Measurements from ENCODE around the gene CLASRP. TPM values are rescaled to one million over a fixed set of nuclear protein-coding genes. Genes with fewer than 3 reads are reported as not detected.
"Not testable (repeated sequence)": the region's sequence is repeated elsewhere in the genome, so short reads cannot be mapped to it uniquely, and the experiment has no call there.

The CLASRP gene
- total and polyA plus RNA-seq, 9 donors = 22.8 to 56.2 (median 44.7) TPM

DNA sequence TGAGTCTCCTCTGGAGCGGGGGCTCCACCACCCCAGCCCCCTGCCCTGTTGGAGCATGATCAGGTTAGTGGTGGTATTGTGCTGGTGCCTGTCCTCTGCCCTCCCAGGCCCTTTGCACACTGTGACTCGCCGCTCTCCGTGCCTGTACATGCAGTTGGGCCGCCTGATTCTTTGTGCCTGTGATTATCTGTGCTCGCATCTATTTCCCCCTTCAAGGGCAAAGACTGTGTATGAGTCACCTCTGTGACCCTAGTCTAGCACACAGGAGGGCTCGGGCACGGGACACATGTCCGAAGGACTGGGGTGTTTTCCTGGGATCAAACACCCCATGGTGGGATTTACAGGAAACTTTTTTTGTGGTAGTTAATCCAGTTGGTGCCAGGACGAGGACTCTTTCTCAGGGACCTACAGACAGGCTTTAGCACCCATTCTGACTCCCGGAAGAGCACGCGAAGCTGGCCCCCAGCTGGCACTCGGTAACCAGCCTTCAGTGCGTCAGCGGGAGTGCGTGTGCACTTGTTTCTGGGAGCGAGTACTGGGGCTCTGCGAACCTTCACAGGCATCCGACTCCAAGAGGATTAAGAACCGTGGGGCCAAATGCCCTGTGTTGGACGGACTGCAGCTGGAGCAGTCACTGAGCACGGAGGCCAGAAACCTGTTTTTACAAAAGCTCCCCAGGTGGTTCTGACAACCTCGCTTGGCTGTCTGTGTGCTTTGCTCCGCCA is 60.8 kb downstream of the CLASRP start:
- peak; percentile 48 for DNase-seq
- no peaks in the 10 kb centered on the region for H3K9me3 ChIP-seq (replicated peaks; ENCODE audit: control insufficient read depth, low read depth, low read length)
- H3K27me3 ChIP-seq (ENCODE audit: control insufficient read depth, insufficient read depth, low read length) = no peaks in the 10 kb centered on the region
- WGBS (ENCODE audit: insufficient coverage) = 65% methylated on average over 21 of the region's 25 CpGs
- H3K4me1 ChIP-seq (ENCODE audit: control insufficient read depth, insufficient read depth, low read length) = peaks cover 79% of the 10 kb centered on the region
- peaks cover 10% of the 10 kb centered on the region for H3K36me3 ChIP-seq (ENCODE audit: control insufficient read depth, insufficient read depth, low read length)
- peak overlapping the region; percentile 78 for H3K27ac ChIP-seq (ENCODE audit: low read length)
- H3K4me3 ChIP-seq (ENCODE audit: low read length) = no peak overlapping the region

DNA sequence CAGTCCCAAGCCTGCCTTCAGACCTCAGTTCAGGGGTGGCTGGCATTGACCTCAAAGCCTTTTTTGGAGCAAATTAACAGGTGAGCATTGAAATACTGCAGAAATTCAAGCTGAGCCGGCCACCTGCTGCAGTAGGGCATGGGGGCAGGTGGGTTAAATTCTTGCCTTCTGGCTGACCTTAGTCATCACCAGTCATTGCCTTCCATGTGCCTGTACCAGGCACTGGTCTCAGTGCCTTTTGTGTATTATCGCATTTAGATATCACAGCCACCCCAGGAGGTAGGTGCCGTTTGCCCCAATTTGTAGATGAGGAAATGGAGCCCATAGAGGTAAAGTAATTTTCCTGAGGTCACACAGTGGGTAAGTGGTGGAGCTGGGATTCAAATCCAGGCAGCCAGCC is 61.4 kb downstream of the CLASRP start:
- 87% methylated on average over 2 of the region's 3 CpGs for WGBS (ENCODE audit: insufficient coverage)
- Histone ChIP-seq H3K27ac (ENCODE audit: low read length) (peak overlapping the region; percentile 78), H3K36me3 (ENCODE audit: control insufficient read depth, insufficient read depth, low read length) (peaks cover 10% of the 10 kb centered on the region), H3K4me3 (ENCODE audit: low read length) (no peak overlapping the region), H3K9me3 (replicated peaks; ENCODE audit: control insufficient read depth, low read depth, low read length) (no peaks in the 10 kb centered on the region), H3K4me1 (ENCODE audit: control insufficient read depth, insufficient read depth, low read length) (peaks cover 84% of the 10 kb centered on the region), H3K27me3 (ENCODE audit: control insufficient read depth, insufficient read depth, low read length) (no peaks in the 10 kb centered on the region)
- DNase-seq = no peak

- DNase-seq = no peak
- Histone ChIP-seq H3K27ac (ENCODE audit: low read length) (no peak overlapping the region), H3K36me3 (ENCODE audit: control insufficient read depth, insufficient read depth, low read length) (peaks cover 9% of the 10 kb centered on the region), H3K4me3 (ENCODE audit: low read length) (no peak overlapping the region), H3K9me3 (replicated peaks; ENCODE audit: control insufficient read depth, low read depth, low read length) (no peaks in the 10 kb centered on the region), H3K4me1 (ENCODE audit: control insufficient read depth, insufficient read depth, low read length) (peaks cover 89% of the 10 kb centered on the region), H3K27me3 (ENCODE audit: control insufficient read depth, insufficient read depth, low read length) (no peaks in the 10 kb centered on the region)
- WGBS (ENCODE audit: insufficient coverage) = 83% methylated on average over 8 of the region's 8 CpGs
Observed at GRCh38 chr19:45100846-45101252, 62.0 kb downstream of the CLASRP start.

DNA sequence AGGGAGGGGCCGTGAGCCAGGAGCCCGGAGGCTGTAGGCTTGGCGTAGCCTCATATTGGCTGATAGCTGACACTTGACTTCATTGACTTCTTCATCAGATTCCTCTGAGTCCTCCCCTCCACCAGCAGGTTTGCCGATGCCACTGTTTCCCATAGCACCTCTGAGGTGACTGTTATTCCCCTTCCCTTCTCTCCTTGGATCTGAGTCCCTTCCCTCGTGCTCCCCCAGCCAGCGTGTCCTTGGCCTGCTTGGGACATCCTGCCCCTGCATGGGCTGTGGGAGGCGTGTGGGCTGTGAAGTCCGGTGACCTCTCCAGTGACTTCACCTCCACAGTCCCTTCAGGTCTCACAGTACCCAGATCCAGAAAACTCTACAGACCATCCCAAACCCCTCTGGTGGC is 63.0 kb downstream of the CLASRP start:
- Histone ChIP-seq H3K27me3 (ENCODE audit: control insufficient read depth, insufficient read depth, low read length) (no peaks in the 10 kb centered on the region), H3K4me3 (ENCODE audit: low read length) (no peak overlapping the region), H3K36me3 (ENCODE audit: control insufficient read depth, insufficient read depth, low read length) (peaks cover 6% of the 10 kb centered on the region), H3K27ac (ENCODE audit: low read length) (no peak overlapping the region), H3K4me1 (ENCODE audit: control insufficient read depth, insufficient read depth, low read length) (peaks cover 83% of the 10 kb centered on the region), H3K9me3 (replicated peaks; ENCODE audit: control insufficient read depth, low read depth, low read length) (no peaks in the 10 kb centered on the region)
- no peak for DNase-seq
- 88% methylated on average over 5 of the region's 8 CpGs for WGBS (ENCODE audit: insufficient coverage)

- Histone ChIP-seq H3K27me3 (ENCODE audit: control insufficient read depth, insufficient read depth, low read length) (no peaks in the 10 kb centered on the region), H3K27ac (ENCODE audit: low read length) (no peak overlapping the region), H3K4me1 (ENCODE audit: control insufficient read depth, insufficient read depth, low read length) (peaks cover 78% of the 10 kb centered on the region), H3K36me3 (ENCODE audit: control insufficient read depth, insufficient read depth, low read length) (peaks cover 6% of the 10 kb centered on the region), H3K4me3 (ENCODE audit: low read length) (no peak overlapping the region), H3K9me3 (replicated peaks; ENCODE audit: control insufficient read depth, low read depth, low read length) (no peaks in the 10 kb centered on the region)
- WGBS (ENCODE audit: insufficient coverage) = 84% methylated on average over 6 of the region's 7 CpGs
- DNase-seq = no peak
Observed at GRCh38 chr19:45102481-45102880, 63.6 kb downstream of the CLASRP start.

DNA sequence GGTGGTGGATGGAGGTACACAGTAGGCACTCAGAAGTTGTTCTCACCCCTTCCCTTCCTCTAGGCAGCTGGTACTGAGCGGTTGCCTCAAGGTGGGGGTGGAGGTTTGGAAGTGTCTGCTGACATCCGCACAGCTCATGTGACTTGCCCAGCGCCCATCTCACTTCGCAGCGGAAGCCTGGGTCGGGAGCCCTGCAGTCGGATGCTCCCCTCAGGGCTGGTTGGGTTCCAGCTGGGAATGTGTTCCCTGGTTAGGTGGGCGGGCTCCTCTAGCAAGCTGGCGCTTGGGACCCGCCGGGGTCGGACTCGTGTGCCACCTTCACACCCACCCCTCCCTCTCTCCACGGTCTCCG is 64.3 kb downstream of the CLASRP start:
- H3K9me3 ChIP-seq (replicated peaks; ENCODE audit: control insufficient read depth, low read depth, low read length) = no peaks in the 10 kb centered on the region
- no peaks in the 10 kb centered on the region for H3K27me3 ChIP-seq (ENCODE audit: control insufficient read depth, insufficient read depth, low read length)
- H3K27ac ChIP-seq (ENCODE audit: low read length) = peak overlapping the region; percentile 42
- peak; percentile 54 for DNase-seq
- no peak overlapping the region for H3K4me3 ChIP-seq (ENCODE audit: low read length)
- H3K36me3 ChIP-seq (ENCODE audit: control insufficient read depth, insufficient read depth, low read length) = peaks cover 6% of the 10 kb centered on the region
- peaks cover 72% of the 10 kb centered on the region for H3K4me1 ChIP-seq (ENCODE audit: control insufficient read depth, insufficient read depth, low read length)
- 13% methylated on average over 8 of the region's 15 CpGs for WGBS (ENCODE audit: insufficient coverage)

- H3K27ac ChIP-seq (ENCODE audit: low read length) = peak overlapping the region; percentile 42
- peak; percentile 43 for DNase-seq
- H3K27me3 ChIP-seq (ENCODE audit: control insufficient read depth, insufficient read depth, low read length) = no peaks in the 10 kb centered on the region
- H3K36me3 ChIP-seq (ENCODE audit: control insufficient read depth, insufficient read depth, low read length) = peaks cover 6% of the 10 kb centered on the region
- peaks cover 66% of the 10 kb centered on the region for H3K4me1 ChIP-seq (ENCODE audit: control insufficient read depth, insufficient read depth, low read length)
- no peaks in the 10 kb centered on the region for H3K9me3 ChIP-seq (replicated peaks; ENCODE audit: control insufficient read depth, low read depth, low read length)
- WGBS (ENCODE audit: insufficient coverage) = 18% methylated on average over 22 of the region's 26 CpGs
- no peak overlapping the region for H3K4me3 ChIP-seq (ENCODE audit: low read length)
Observed at GRCh38 chr19:45103508-45104319, 64.9 kb downstream of the CLASRP start.

DNA sequence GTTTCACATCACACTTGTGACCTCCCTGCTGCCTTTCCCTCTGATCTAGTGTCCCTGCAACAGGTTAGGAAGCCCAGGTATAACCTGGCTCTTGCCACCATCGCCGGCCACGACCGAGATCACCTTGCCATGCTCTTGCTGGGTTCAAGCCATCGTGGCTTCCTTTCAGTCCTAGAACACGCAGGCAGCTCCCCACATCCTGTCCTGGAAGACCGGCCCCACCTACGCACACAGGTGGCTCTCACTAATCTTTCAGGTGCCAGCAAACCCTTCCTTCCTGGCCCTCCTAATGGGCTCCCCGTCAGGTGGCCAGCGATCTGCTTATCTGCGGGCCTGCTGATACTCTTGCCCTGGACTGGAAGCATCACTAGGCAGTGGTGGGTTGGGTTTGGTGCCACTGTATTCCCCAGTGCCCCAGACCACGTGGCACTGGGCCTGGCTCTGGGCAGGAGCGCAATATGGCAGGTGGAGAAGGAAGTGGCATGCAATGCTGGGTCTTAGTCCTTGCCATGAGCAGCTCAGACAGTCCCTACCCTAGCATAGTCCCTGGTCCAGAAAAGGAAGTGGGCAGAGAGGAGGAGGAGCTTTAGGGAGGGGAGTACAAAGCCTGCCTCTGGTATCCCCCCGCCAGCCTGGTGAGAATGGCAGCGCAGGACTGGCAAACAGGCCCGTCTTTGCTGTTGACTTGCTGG is 66.0 kb downstream of the CLASRP start:
- WGBS (ENCODE audit: insufficient coverage) = 89% methylated on average over 13 of the region's 16 CpGs
- DNase-seq = no peak
- no peaks in the 10 kb centered on the region for H3K27me3 ChIP-seq (ENCODE audit: control insufficient read depth, insufficient read depth, low read length)
- peak overlapping the region; percentile 31 for H3K27ac ChIP-seq (ENCODE audit: low read length)
- H3K4me3 ChIP-seq (ENCODE audit: low read length) = no peak overlapping the region
- H3K36me3 ChIP-seq (ENCODE audit: control insufficient read depth, insufficient read depth, low read length) = peaks cover 7% of the 10 kb centered on the region
- H3K9me3 ChIP-seq (replicated peaks; ENCODE audit: control insufficient read depth, low read depth, low read length) = no peaks in the 10 kb centered on the region
- peaks cover 55% of the 10 kb centered on the region for H3K4me1 ChIP-seq (ENCODE audit: control insufficient read depth, insufficient read depth, low read length)

DNA sequence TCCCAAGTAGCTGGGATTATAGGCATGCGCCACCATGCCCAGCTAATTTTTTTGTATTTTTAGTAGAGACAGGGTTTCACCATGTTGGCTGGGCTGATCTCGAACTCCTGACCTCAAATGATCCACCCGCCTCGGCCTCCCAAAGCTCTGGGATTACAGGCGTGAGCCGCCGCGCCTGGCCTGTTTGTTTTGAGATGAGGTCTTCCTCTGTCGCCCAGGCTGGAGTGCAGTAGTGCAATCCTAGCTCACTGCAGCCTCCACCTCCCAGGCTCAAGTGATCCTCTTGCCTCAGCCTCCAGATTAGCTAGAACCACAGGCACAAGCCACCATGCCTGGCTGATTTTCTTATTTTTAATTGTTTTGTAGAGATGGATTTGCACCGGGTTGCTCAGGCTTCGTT is 67.5 kb downstream of the CLASRP start:
- not testable (repeated sequence) for H3K9me3 ChIP-seq (replicated peaks; ENCODE audit: control insufficient read depth, low read depth, low read length); H3K27me3 ChIP-seq (ENCODE audit: control insufficient read depth, insufficient read depth, low read length); H3K27ac ChIP-seq (ENCODE audit: low read length); H3K36me3 ChIP-seq (ENCODE audit: control insufficient read depth, insufficient read depth, low read length); H3K4me3 ChIP-seq (ENCODE audit: low read length); DNase-seq
- 90% methylated on average over 2 of the region's 11 CpGs for WGBS (ENCODE audit: insufficient coverage)
- peaks cover 46% of the 10 kb centered on the region for H3K4me1 ChIP-seq (ENCODE audit: control insufficient read depth, insufficient read depth, low read length)

DNA sequence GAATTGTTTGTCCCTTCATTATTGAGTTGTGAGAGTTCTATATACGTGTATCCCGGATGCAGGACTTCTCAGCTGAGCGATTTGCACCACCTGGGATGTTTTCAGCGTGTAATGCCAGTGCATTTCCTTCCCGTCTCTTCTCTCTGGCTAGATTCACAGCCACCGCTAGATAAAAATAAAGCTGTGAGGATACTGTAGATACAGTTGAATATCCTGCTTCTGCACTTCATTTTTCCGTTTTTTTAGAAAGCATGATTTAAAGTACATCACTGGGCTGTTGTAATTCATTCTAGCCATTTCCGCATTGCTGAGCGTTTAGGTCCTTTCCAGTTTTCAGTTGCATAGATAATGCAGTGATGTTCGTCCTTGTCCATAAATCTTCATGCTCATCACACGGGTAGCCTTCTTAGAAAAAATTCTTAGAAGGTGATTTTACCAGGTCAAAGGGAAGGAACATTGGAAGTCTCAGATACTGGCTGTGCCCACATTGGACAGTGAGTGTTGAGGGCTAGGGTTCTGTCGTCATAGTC is 68.8 kb downstream of the CLASRP start:
- Histone ChIP-seq H3K4me3 (ENCODE audit: low read length) (no peak overlapping the region), H3K9me3 (replicated peaks; ENCODE audit: control insufficient read depth, low read depth, low read length) (no peaks in the 10 kb centered on the region), H3K36me3 (ENCODE audit: control insufficient read depth, insufficient read depth, low read length) (peaks cover 8% of the 10 kb centered on the region), H3K4me1 (ENCODE audit: control insufficient read depth, insufficient read depth, low read length) (peaks cover 41% of the 10 kb centered on the region), H3K27ac (ENCODE audit: low read length) (no peak overlapping the region), H3K27me3 (ENCODE audit: control insufficient read depth, insufficient read depth, low read length) (no peaks in the 10 kb centered on the region)
- WGBS (ENCODE audit: insufficient coverage) = 88% methylated on average over 5 of the region's 12 CpGs
- no peak for DNase-seq

All from muscle of leg (tissue), 11 donors.